ENCODE measurements around the gene SPRY2. TPM values are rescaled to one million over a fixed set of nuclear protein-coding genes. Genes with fewer than 3 reads are reported as not detected.

The SPRY2 gene
- total and polyA plus RNA-seq, 2 of the 8 experiments (the other 6 are each of a cell fraction or from before 2014, with no cell fraction given), result 37.7 to 37.9 TPM

DNA sequence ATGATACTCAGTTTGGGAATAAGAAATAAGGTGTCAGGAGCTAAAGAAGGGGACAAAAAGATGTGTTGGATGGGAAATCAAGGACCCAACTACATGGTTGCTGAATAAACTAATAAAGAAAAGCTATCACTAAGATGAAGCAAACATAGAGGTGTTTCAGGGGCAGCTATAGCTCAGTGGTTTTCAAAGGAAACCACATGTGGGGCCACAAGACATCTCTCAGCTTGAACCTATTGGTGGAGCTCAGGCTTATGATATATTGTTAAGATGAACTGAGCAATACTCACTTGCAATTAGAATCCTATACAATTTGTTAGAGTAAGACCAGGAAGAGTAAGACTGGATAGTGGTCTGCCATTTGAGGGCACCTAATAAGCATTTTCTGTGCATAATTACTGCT lies 45.1 kb upstream of the SPRY2 start:
- no peak overlapping the region for H3K18ac ChIP-seq (ENCODE audit: extremely low read depth, low read length)
- H3K4me2 ChIP-seq (ENCODE audit: insufficient read depth in 1 of 2, low read depth in 2 of 2, low read length in 2 of 2), result no peak overlapping the region
- POLR2A ChIA-PET (ENCODE audit: partially characterized antibody), result no interaction called here
- no peak overlapping the region for H4K91ac ChIP-seq (replicated peaks; ENCODE audit: insufficient read length, low read length)
- H3K9ac ChIP-seq (replicated peaks in 1 of 4; ENCODE audit: extremely low read depth in 1 of 4, low read depth in 3 of 4, low read length in 3 of 4), result no peak overlapping the region
- no peak overlapping the region for H2AK5ac ChIP-seq (ENCODE audit: low read depth, low read length)
- no peak overlapping the region for H2BK12ac ChIP-seq (ENCODE audit: low read depth, low read length)
- no peak overlapping the region for H3K27ac ChIP-seq (ENCODE audit: low read depth, low read length)
- no peaks in the 10 kb centered on the region for H3K79me2 ChIP-seq (ENCODE audit: control insufficient read depth in 1 of 2, insufficient read depth in 2 of 2, low read length in 2 of 2)
- no peak overlapping the region for H4K8ac ChIP-seq (ENCODE audit: extremely low read depth, insufficient read depth, low read length)
- H2BK20ac ChIP-seq (ENCODE audit: low read length), result no peak overlapping the region
- no peaks in the 10 kb centered on the region for H3K23me2 ChIP-seq (ENCODE audit: low read depth, low read length)
- no peak overlapping the region for H2AFZ ChIP-seq (ENCODE audit: low read length)
- H2BK15ac ChIP-seq (ENCODE audit: low read length), result no peak overlapping the region
- no peaks in the 10 kb centered on the region for H4K20me1 ChIP-seq (replicated peaks in 1 of 2; ENCODE audit: control insufficient read depth in 1 of 2, insufficient read depth in 2 of 2, low read length in 2 of 2)
- no peaks in the 10 kb centered on the region for H3K27me3 ChIP-seq (replicated peaks in 1 of 4; ENCODE audit: control insufficient read depth in 3 of 4, extremely low read depth in 1 of 4, insufficient read depth in 3 of 4, low read length in 3 of 4)
- H3K14ac ChIP-seq (ENCODE audit: insufficient read length), result no peak overlapping the region
- H3K4me1 ChIP-seq (replicated peaks in 1 of 4; ENCODE audit: control insufficient read depth in 3 of 4, insufficient read depth in 4 of 4, low read length in 3 of 4), result no peaks in the 10 kb centered on the region
- CTCF ChIA-PET (ENCODE audit: partially characterized antibody), result interaction anchor here (1.0 to 1.2 kb wide), 3 partner anchors 14 to 23 kb away, joined by 3 read pairs; no protein-coding TSS in a partner anchor
- no peak overlapping the region for H2BK120ac ChIP-seq (replicated peaks; ENCODE audit: low read depth, low read length)
- DNase-seq (ENCODE audit: low read depth in 1 of 2, low spot score in 2 of 2) (no peak), FAIRE-seq (no peak)
- no peaks in the 10 kb centered on the region for H3K36me3 ChIP-seq (ENCODE audit: control insufficient read depth in 2 of 4, insufficient read depth in 4 of 4, low read length in 3 of 4)
- H2BK5ac ChIP-seq (ENCODE audit: low read depth, low read length), result no peak overlapping the region
- no peak overlapping the region for H4K5ac ChIP-seq (ENCODE audit: insufficient read length, low read depth, low read length)
- H3K4me3 ChIP-seq (ENCODE audit: extremely low read depth in 1 of 4, insufficient read depth in 2 of 4, low read depth in 3 of 4, low read length in 4 of 4), result no peak overlapping the region
- no peak overlapping the region for H3K23ac ChIP-seq (ENCODE audit: insufficient read length)
- no peaks in the 10 kb centered on the region for H3K79me1 ChIP-seq (ENCODE audit: low read depth, low read length)
- H3K4ac ChIP-seq (replicated peaks; ENCODE audit: insufficient read length, low read depth, low read length), result no peak overlapping the region
- no peak overlapping the region for H3K56ac ChIP-seq (replicated peaks; ENCODE audit: insufficient read length, low read depth, low read length)
- H3K9me3 ChIP-seq (ENCODE audit: insufficient read depth in 2 of 2, low read depth in 1 of 2, low read length in 1 of 2), result peaks cover 0 to 2% of the 10 kb centered on the region in 2 experiments; a peak in 1 of 4 replicates
- TF ChIP-seq, protein P1, sequence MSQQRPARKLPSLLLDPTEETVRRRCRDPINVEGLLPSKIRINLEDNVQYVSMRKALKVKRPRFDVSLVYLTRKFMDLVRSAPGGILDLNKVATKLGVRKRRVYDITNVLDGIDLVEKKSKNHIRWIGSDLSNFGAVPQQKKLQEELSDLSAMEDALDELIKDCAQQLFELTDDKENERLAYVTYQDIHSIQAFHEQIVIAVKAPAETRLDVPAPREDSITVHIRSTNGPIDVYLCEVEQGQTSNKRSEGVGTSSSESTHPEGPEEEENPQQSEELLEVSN (IDR thresholded peaks at IDR 0.05), result no peak
- TF ChIP-seq USF2 (IDR thresholded peaks at IDR 0.05; ENCODE audit: low read length), result no peak
- TF ChIP-seq BCL11A (IDR thresholded peaks at IDR 0.05; ENCODE audit: low read depth in 2 of 2, low read length in 2 of 2), result no peak
- no peak for TF ChIP-seq TAF7 (optimal IDR thresholded peaks at IDR 0.05; ENCODE audit: borderline replicate concordance, low read depth, low read length)
- no peak for TF ChIP-seq JUND (IDR thresholded peaks at IDR 0.05; ENCODE audit: low read length)
- no peak for TF ChIP-seq NANOG (IDR thresholded peaks at IDR 0.05; ENCODE audit: insufficient read depth, low read depth, low read length, poor library complexity, severe bottlenecking)

All from H1 (cell line).